Keratinocyte (primary cell): ENCODE measurements around the gene MDM4.

ENCODE experiments used
- EZH2 ChIP-seq: IDR thresholded peaks from one replicate; pipeline ENCODE4 v1.6.1; 2012; ENCODE audit warnings: inconsistent platforms, mild to moderate bottlenecking, low read length, moderate library complexity
- TF ChIP-seq, protein P1 (sequence below), 3 experiments: IDR thresholded peaks in 1 of 3; conservative IDR thresholded peaks in 1 of 3; optimal IDR thresholded peaks in 1 of 3; 2 replicates in 2 of 3; 3 replicates in 1 of 3; pipeline versions ENCODE3 to v1.5.1; 2011; ENCODE audit warnings: low read length in 3 of 3, mild to moderate bottlenecking in 3 of 3, moderate library complexity in 2 of 3, control low read depth in 1 of 3, inconsistent platforms in 1 of 3; ENCODE audit not compliant: insufficient read depth in 2 of 3; ENCODE audit errors: extremely low read depth in 1 of 3

- TF ChIP-seq, protein P1, sequence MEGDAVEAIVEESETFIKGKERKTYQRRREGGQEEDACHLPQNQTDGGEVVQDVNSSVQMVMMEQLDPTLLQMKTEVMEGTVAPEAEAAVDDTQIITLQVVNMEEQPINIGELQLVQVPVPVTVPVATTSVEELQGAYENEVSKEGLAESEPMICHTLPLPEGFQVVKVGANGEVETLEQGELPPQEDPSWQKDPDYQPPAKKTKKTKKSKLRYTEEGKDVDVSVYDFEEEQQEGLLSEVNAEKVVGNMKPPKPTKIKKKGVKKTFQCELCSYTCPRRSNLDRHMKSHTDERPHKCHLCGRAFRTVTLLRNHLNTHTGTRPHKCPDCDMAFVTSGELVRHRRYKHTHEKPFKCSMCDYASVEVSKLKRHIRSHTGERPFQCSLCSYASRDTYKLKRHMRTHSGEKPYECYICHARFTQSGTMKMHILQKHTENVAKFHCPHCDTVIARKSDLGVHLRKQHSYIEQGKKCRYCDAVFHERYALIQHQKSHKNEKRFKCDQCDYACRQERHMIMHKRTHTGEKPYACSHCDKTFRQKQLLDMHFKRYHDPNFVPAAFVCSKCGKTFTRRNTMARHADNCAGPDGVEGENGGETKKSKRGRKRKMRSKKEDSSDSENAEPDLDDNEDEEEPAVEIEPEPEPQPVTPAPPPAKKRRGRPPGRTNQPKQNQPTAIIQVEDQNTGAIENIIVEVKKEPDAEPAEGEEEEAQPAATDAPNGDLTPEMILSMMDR (optimal IDR thresholded peaks at IDR 0.05 in 1 of 3, IDR thresholded peaks at IDR 0.05 in 1 of 3, conservative IDR thresholded peaks at IDR 0.05 in 1 of 3; ENCODE audit: extremely low read depth in 1 of 3, insufficient read depth in 2 of 3, low read length in 3 of 3) = no peak
- no peak for TF ChIP-seq EZH2
Measured at GRCh38 chr1:204491655-204492054, 24.6 kb upstream of the MDM4 start.
